ENCODE results near the gene CACNA1H. TPM values are rescaled to one million over a fixed set of nuclear protein-coding genes. Genes with fewer than 3 reads are reported as not detected.

Gene CACNA1H
- total RNA-seq, 1 experiment from 2014 or later = 31.1 TPM

DNA sequence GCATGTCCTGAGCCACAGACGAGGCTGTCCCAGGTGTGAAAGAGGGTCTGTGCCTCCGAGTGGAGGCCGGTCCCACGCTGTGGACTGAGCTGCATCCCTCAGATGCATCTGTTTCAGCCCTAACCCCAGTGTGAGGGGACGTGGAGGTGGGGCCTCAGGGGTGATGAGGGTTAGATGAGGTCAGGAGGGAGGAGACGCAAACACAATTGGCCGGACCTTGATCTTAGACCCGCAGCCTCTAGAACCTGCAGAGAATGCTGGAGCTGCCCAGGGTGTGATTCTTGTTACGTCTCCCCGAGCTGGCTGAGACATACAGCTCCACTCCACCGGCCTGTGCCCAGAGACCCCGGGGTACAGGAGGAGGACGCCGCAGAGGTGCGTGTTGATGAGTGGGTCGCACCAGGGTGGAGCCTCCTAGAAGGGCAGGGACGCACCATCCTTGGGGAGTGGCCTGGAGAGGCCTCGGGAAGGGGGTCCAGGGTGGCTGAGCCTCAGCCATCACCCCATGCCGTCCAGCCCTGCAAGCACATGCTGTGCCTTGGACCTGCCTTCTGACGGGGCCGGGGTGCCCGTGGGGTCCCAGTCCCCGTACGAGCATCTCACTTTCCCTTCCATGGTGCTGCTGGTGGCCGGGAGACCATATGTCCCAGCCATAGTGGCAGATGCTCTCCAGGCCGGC, 40.3 kb upstream of the CACNA1H start:
- intact Hi-C loops (cut with micrococcal nuclease; ENCODE audit: unreplicated experiment) (no loop called here), in situ Hi-C loops (cut with HindIII; ENCODE audit: low pct_unique_long_range_greater_than_20kb, low sequenced_read_pairs) (no loop called here)
- ChIA-PET POLR2A (no interaction called here), CTCF (interaction anchor here (0.6 kb wide), 1 partner anchor 23 kb away, joined by 8 read pairs; no protein-coding TSS in a partner anchor)
- no peaks in the 10 kb centered on the region for H3K9me3 ChIP-seq (ENCODE audit: control insufficient read depth, insufficient read depth, low read depth, low read length)
- H3K36me3 ChIP-seq (ENCODE audit: control insufficient read depth, insufficient read depth, low read length) = no peaks in the 10 kb centered on the region
- DNase-seq (ENCODE audit: low read depth, low spot score) (no peak), ATAC-seq (no peak)
- no peak overlapping the region for H3K4me3 ChIP-seq (ENCODE audit: low read depth in 2 of 2, low read length in 2 of 2)
- no peaks in the 10 kb centered on the region for H3K27me3 ChIP-seq (ENCODE audit: control insufficient read depth, insufficient read depth, low read length)
- no TSS peak for BruUV-seq (replicated peaks)
- peaks cover 13% of the 10 kb centered on the region; the same call in 1 of the 2 replicates for H3K4me1 ChIP-seq (ENCODE audit: control insufficient read depth, insufficient read depth, low read length)
- TF ChIP-seq CTCF (IDR thresholded peaks at IDR 0.05) (no peak), TCF7L2 (IDR thresholded peaks at IDR 0.05; ENCODE audit: low read depth, low read length) (no peak), SIN3A (IDR thresholded peaks at IDR 0.05; ENCODE audit: borderline replicate concordance, insufficient read depth, low read depth, low read length) (no peak), REST (IDR thresholded peaks at IDR 0.05; ENCODE audit: insufficient read depth in 1 of 2, low read depth in 2 of 2, low read length in 1 of 2) (no peak), POLR2AphosphoS5 (IDR thresholded peaks at IDR 0.05; ENCODE audit: low read depth, low read length) (no peak)
- H3K27ac ChIP-seq (ENCODE audit: low read length) = no peak overlapping the region

- TF ChIP-seq REST (IDR thresholded peaks at IDR 0.05; ENCODE audit: insufficient read depth in 1 of 2, low read depth in 2 of 2, low read length in 1 of 2) (no peak), CTCF (IDR thresholded peaks at IDR 0.05) (no peak), TCF7L2 (IDR thresholded peaks at IDR 0.05; ENCODE audit: low read depth, low read length) (no peak), SIN3A (IDR thresholded peaks at IDR 0.05; ENCODE audit: borderline replicate concordance, insufficient read depth, low read depth, low read length) (no peak), POLR2AphosphoS5 (IDR thresholded peaks at IDR 0.05; ENCODE audit: low read depth, low read length) (no peak)
- ChIA-PET POLR2A (no interaction called here), CTCF (interaction anchor here (0.6 kb wide), 1 partner anchor 24 kb away, joined by 8 read pairs; no protein-coding TSS in a partner anchor)
- no TSS peak for BruUV-seq (replicated peaks)
- in situ Hi-C loops (cut with HindIII; ENCODE audit: low pct_unique_long_range_greater_than_20kb, low sequenced_read_pairs) = no loop called here
- Histone ChIP-seq H3K27ac (ENCODE audit: low read length) (no peak overlapping the region), H3K4me1 (ENCODE audit: control insufficient read depth, insufficient read depth, low read length) (peaks cover 9% of the 10 kb centered on the region; the same call in 1 of the 2 replicates), H3K4me3 (ENCODE audit: low read depth in 2 of 2, low read length in 2 of 2) (no peak overlapping the region), H3K36me3 (ENCODE audit: control insufficient read depth, insufficient read depth, low read length) (no peaks in the 10 kb centered on the region), H3K9me3 (ENCODE audit: control insufficient read depth, insufficient read depth, low read depth, low read length) (no peaks in the 10 kb centered on the region), H3K27me3 (ENCODE audit: control insufficient read depth, insufficient read depth, low read length) (no peaks in the 10 kb centered on the region)
- DNase-seq (ENCODE audit: low read depth, low spot score) (no peak), ATAC-seq (no peak)
- intact Hi-C loops (cut with micrococcal nuclease; ENCODE audit: unreplicated experiment) = no loop called here
Observed at GRCh38 chr16:1113489-1113888, 39.4 kb upstream of the CACNA1H start.
